PFSK-1 (cell line): Measurements from ENCODE around the gene TCHP.

Experiments
- POLR2AphosphoS5 ChIP-seq: IDR thresholded peaks from 2 replicates; pipeline ENCODE4 v1.6.1; 2012; ENCODE audit warnings: low read depth, mild to moderate bottlenecking, control low read depth, low read length, moderate library complexity
- REST ChIP-seq, 2 experiments: IDR thresholded peaks; 2 replicates each; pipeline versions ENCODE4 v1.6.1 to v1.8.0; 2011 to 2012; ENCODE audit warnings: low read depth in 2 of 2, low read length in 2 of 2, control low read depth in 1 of 2, inconsistent platforms in 1 of 2, mild to moderate bottlenecking in 1 of 2, moderate library complexity in 1 of 2; ENCODE audit not compliant: insufficient read depth in 1 of 2
- SIN3A ChIP-seq: IDR thresholded peaks from 2 replicates; pipeline ENCODE4 v1.6.1; 2012; ENCODE audit warnings: mild to moderate bottlenecking, low read length, moderate library complexity, borderline replicate concordance; ENCODE audit not compliant: insufficient read depth
- TAF1 ChIP-seq: IDR thresholded peaks from 2 replicates; pipeline ENCODE4 v1.6.1; 2012; ENCODE audit warnings: low read length, control low read depth, borderline replicate concordance; ENCODE audit not compliant: insufficient read depth

GRCh38 chr12:109949089-109949488, 49.0 kb downstream of the TCHP start:
- TF ChIP-seq TAF1 (no peak), POLR2AphosphoS5 (no peak), REST (IDR thresholded peaks at IDR 0.05; ENCODE audit: insufficient read depth in 1 of 2, low read depth in 2 of 2, low read length in 2 of 2) (no peak), SIN3A (no peak)
